Stimulated activated CD4-positive, alpha-beta T cell treated with anti-CD3 and anti-CD28 coated beads, Interleukin-2, amount 100 ng/mL, for 4 hours (primary cell): ENCODE data around the gene CXXC5.
"Not testable (repeated sequence)": the region's sequence is repeated elsewhere in the genome, so short reads cannot be mapped to it uniquely, and the experiment has no call there.

Source experiments
- DNase-seq: peaks from one replicate; pipeline ENCODE4 v3.0.0-alpha.2; 2020; ENCODE audit warnings: low read depth

CXXC5 gene

GRCh38 chr5:139648205-139649081 is at the start of gene CXXC5:
TSS of gene CXXC5 (plus strand) at chr5:139648349. CDS start at chr5:139680524, 32,175 bp downstream.
- DNase-seq: peak; percentile 40

GRCh38 chr5:139598601-139598965 is 49.6 kb upstream of the CXXC5 start:
- DNase-seq: not testable (repeated sequence)

GRCh38 chr5:139600336-139600949 is 47.7 kb upstream of the CXXC5 start:
- DNase-seq: no peak

GRCh38 chr5:139601429-139601828 is 46.7 kb upstream of the CXXC5 start:
- DNase-seq: no peak

- not testable (repeated sequence) for DNase-seq
These were observed 46.2 kb upstream of the CXXC5 start for GRCh38 chr5:139601948-139602347.

GRCh38 chr5:139605887-139606286 is 42.3 kb upstream of the CXXC5 start:
- no peak for DNase-seq

- no peak for DNase-seq
These were observed 36.2 kb upstream of the CXXC5 start for GRCh38 chr5:139611703-139612584.

GRCh38 chr5:139619861-139620260 is 28.3 kb upstream of the CXXC5 start:
- DNase-seq: no peak

- DNase-seq: not testable (repeated sequence)
These were observed 22.8 kb upstream of the CXXC5 start for GRCh38 chr5:139625398-139625797.

GRCh38 chr5:139630855-139631254 is 17.3 kb upstream of the CXXC5 start:
- no peak for DNase-seq

GRCh38 chr5:139631520-139632165 is 16.5 kb upstream of the CXXC5 start:
- DNase-seq: no peak

GRCh38 chr5:139633295-139634027 is 14.7 kb upstream of the CXXC5 start:
- peak; percentile 49 for DNase-seq

GRCh38 chr5:139634028-139634325 is 14.2 kb upstream of the CXXC5 start:
- no peak for DNase-seq

- no peak for DNase-seq
These were observed 13.6 kb upstream of the CXXC5 start for GRCh38 chr5:139634541-139634940.

GRCh38 chr5:139635191-139635590 is 13.0 kb upstream of the CXXC5 start:
- DNase-seq: no peak

- no peak for DNase-seq
These were observed 12.4 kb upstream of the CXXC5 start for GRCh38 chr5:139635606-139636206.

GRCh38 chr5:139636207-139636792 is 11.8 kb upstream of the CXXC5 start:
- DNase-seq: no peak

- no peak for DNase-seq
These were observed 11.2 kb upstream of the CXXC5 start for GRCh38 chr5:139636975-139637408.

- DNase-seq: no peak
These were observed 10.6 kb upstream of the CXXC5 start for GRCh38 chr5:139637438-139638089.
